Fibroblast of peridontal ligament (primary cell): ENCODE data around the gene KIAA1586.
"Not testable (repeated sequence)": the region's sequence is repeated elsewhere in the genome, so short reads cannot be mapped to it uniquely, and the experiment has no call there.

Source experiments
- DNase-seq: peaks from one replicate; pipeline ENCODE4 v3.0.0-alpha.2; 2010; ENCODE audit errors: extremely low read depth

Gene KIAA1586, protein sequence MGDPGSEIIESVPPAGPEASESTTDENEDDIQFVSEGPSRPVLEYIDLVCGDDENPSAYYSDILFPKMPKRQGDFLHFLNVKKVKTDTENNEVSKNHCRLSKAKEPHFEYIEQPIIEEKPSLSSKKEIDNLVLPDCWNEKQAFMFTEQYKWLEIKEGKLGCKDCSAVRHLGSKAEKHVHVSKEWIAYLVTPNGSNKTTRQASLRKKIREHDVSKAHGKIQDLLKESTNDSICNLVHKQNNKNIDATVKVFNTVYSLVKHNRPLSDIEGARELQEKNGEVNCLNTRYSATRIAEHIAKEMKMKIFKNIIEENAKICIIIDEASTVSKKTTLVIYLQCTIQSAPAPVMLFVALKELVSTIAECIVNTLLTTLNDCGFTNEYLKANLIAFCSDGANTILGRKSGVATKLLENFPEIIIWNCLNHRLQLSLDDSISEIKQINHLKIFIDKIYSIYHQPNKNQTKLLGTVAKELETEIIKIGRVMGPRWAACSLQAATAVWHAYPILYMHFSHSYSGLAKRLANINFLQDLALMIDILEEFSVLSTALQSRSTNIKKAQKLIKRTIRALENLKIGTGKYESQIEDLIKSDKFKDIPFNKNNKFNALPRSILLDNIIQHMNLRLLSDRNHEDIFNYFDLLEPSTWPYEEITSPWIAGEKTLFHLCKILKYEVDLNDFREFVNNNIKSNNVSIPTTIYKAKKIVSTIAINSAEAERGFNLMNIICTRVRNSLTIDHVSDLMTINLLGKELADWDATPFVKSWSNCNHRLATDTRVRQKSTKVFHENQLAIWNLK

DNA sequence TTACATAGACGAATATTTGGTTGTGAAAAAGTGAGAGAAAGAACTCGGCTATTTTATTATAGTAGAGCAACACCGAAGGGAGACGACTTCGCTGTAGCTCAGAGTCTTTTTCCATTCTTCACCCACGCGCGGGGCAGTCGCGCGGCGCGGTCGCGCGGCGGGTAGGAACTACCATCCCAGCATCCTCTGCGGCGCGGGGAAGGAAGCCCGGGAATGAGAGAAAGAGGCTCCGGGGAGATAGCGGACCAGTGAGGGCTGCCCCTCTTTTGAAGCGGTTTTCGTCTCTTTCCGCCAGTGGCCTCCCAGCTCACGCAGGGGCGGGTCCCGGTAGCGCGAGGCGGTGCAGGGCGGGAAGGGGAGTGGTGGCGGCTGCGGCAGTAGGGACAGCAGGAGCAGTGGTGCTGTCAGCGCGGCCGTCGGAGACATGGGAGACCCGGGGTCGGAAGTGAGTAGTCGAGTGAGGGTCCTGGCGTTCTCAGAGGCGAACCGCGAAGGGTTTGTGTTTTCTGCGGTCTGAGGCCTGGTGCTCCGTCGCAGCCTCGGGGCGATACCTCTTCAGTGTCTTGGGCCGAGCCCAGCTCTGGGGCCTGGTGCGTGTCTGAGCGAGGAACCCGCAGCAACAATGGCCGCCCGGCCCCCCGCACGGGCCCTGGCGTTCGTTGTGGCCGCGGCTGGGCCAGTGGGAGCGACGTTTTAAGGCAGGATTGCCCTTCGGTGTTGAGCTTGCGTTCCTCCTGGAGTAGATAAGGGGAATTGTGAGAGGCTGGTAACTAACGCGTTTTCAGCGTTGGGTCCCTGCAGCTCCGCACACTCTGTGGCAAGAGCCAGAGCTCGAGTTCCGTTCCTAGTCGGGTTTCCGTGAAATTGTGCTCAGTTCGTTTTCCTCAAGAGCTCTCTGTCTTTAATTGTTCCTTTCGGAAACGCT is at the start of gene KIAA1586:
TSS of gene KIAA1586 (plus strand) at position 362 of the 925 bp plus-strand sequence. CDS start at position 425, 63 bp downstream.
- DNase-seq = peak; percentile 82

DNA sequence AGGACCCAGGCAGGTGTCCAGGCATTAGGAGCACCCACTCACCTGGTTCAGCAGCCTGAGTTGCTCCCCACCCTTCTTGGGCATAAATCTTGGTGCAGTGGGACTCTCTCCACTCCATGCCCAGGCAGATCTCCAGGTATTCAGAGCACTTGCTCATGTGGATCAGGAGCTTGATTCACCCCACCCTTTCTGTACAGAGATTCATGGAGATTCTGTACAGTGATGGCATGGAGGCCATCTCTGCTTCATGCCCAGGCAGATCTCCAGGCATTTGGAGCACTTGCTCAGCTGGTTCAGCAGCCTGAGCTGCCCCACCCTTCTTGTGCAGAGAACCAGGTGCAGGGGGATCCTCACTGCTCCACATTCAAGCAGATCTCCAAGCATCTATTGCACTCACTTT is 47.4 kb upstream of the KIAA1586 start:
- no peak for DNase-seq

DNA sequence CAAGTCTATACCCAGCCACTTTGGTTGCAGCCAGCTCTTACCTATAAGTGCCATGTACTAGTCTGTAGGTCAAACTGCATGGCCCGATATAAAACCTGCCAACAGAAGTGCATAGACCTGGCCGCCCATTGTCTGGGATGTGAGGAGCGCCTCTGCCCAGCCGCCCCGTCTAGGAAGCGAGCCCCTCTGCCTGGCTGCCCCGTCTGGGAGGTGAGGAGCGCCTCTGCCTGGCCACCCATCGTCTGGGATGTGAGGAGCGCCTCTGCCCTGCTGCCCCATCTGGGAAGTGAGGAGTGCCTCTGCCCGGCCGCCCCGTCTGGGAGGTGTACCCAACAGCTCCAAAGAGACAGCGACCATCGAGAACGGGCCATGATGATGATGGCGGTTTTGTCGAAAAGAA is 46.7 kb upstream of the KIAA1586 start:
- not testable (repeated sequence) for DNase-seq

DNA sequence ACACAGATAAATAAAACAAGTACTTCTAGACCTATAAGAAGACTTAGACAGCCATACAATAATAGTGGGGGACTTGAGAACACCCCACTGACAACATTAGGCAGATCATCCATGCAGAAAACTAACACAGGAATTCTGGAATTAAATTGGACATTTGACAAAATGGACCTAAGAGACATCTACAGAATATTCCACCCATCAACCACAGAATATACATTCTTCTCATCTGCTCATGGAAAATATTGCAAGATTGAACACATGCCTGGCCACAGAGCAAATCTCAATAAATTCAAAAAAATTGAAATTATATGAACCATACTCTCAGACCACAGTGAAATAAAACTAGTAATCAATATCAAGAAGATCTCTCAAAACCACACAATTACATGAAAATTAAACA is 44.3 kb upstream of the KIAA1586 start:
- DNase-seq = no peak

DNA sequence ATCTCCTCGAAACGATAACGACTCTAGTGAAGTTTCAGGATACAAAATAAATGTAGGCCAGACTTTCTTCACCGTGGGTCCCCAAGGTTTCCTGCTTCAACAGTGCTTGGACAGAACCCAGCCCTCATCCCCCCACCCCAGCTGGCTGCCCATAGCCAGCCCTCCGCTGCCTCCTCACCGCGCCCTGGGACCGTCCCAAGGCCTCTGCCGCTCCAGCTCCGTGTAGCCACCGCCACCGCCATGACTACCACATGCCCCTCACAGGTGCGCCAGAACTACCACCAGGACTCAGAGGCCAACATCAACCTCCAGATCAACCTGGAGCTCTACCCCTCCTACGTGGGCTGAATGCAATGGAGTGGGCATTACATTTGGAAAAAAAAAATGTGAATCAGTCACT is 42.2 kb upstream of the KIAA1586 start:
- DNase-seq = no peak

DNA sequence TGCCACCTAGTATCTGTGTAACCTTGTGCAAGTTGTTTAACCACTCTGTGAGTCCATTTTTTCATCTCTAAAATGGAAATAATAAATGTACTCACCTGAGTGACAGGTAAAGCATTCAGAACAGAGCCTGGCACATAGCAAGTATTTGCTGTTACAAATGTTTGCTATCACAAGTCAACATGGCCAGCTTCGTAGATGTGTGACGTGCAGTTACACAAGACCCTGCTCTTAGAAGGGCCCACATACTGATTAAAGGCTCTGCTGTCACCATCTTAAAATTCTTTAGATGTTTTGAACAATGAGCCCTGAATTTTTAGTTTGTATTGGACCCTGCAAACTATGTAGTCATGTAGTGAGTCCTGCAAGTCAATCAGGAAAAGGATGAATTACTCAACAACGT is 40.4 kb upstream of the KIAA1586 start:
- no peak for DNase-seq

DNA sequence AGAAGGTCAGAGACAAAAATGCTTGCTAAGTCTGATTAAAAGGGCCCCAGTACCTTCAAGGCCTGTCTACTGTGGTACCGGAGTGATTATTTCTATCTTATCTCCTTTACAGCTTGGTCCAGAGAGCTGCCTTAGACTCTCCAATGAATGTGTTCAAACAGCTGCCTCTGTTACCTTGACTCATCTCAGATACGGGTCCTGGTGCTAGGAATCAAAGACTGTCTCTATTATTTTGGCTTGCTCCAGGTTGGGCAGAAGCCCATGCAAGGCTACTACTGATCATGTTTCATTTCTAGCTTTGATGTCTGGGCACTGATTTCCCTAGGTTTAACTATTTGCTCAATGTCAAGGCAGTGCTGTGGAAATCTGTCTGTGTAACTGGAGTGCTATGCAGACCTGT is 38.4 kb upstream of the KIAA1586 start:
- DNase-seq = not testable (repeated sequence)

DNA sequence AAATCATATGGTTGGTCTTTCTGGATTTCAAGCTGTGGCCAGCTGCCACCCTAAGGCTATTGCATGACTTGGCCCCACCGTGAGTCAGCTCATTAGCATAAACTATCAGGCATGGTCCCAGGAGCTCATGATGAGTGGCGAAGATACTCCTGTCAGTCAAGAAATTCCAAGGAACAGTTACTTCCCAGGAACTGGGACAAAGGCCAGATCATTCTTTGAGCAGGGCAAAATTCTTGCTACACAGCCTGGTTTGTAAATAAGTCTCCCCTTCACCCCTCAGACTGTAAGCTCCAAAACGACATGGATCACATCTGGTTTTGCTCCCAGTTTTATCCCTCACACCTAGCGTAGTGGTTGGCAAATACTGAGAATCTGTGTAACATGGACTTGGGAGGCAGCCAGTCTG is 33.0 kb upstream of the KIAA1586 start:
- peak; percentile 90 for DNase-seq

DNA sequence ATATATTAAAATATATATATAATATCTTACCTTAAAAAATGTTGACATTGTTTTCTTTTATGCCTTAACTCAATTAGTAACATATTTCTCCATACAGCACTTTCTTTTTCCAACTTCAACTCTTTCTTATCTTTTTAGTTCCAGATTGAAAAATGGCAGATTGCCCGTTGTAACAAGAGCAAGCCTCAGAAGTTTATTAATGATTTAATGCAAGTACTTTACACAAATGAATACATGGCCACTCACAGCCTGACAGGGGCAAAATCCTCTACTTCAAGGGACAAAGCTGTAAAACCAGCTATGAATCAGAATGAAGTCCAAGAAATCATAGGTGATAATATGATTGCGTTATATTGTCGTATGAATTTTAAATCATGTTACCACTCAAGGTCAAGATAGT is 29.4 kb upstream of the KIAA1586 start:
- DNase-seq = no peak

DNA sequence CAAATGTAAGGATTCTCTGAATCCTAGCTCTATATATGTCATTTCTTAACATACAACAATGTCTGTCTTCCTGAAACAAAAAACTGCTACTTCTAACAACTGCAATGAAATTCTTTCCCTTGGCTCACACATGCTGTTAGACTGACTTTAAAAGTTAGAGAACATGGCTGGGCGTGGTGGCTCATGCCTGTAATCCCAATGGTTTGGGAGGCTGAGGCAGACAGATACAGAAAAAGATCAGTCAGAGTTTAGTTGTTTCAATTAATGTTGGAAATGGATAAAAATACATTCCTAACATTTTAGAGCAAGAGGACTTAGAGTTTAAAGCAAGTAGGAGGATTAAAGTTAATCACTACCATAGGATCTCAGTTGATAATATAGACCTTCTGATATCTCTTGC is 28.7 kb upstream of the KIAA1586 start:
- no peak for DNase-seq

DNA sequence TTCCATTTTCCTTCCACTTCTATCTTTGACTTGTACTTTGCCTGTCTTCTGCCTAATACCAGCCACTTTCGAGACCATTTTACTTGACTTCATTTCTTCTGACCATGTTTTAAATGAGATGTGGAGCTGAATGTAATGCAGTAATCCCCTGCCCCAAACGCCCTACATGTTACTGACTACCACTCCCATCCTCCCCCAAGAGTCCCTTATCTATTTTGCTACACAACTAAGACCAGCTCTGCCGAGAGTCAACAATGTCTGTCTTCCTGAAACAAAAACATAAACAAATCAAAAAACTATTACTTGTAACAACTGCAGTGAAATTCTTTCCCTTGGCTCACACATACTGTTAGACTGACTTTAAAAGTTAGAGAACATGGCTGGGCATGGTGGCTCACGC is 27.1 kb upstream of the KIAA1586 start:
- DNase-seq = no peak

DNA sequence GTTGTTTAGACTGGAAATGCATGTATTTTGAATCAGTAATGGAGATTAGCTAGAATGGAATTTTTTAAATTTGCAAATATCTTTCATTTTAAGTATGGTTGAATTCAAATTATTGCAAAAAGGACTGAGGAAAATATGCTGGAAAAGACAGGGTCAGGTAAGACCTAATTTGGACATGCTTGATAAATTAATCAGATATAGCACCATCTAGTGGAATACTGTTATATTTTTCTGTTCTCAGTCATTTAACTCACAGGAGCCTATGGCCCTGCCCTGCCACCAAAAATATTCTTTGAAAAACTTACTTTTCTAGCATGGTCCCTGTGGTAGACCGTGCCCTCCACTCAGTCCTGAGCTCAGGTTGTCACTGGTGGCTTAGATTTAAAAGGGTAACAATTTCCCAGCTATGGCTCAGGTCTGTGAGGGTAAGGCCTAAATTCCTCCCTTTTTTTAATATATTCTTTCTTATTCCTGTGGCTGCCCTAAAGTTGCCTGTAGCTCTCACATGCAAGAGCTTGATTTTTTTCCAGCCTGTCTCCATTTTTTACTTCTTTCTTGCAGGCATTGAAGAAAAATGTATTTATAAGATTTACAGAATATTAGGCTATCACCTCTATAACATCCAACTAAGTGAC is 25.3 kb upstream of the KIAA1586 start:
- peak; percentile 78 for DNase-seq

DNA sequence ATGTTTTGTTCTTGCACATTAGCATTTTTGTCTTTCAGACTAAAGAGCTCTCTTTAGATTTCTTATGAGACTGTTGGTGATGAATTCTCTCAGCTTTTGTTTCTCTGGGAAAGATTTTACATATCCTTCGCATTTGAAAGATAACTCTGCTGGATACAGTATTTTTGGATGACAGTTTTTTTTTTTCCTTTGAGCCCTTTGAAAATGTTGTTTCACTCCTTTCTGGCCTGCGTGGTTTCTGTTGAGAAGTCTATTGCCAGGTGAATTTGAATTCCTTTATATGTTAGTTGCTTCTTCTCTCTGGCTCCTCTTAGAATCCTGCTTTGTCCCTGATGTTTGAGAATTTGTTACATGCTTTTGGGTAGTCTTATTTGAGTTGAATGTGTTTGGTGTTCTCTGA is 22.2 kb upstream of the KIAA1586 start:
- DNase-seq = no peak

DNA sequence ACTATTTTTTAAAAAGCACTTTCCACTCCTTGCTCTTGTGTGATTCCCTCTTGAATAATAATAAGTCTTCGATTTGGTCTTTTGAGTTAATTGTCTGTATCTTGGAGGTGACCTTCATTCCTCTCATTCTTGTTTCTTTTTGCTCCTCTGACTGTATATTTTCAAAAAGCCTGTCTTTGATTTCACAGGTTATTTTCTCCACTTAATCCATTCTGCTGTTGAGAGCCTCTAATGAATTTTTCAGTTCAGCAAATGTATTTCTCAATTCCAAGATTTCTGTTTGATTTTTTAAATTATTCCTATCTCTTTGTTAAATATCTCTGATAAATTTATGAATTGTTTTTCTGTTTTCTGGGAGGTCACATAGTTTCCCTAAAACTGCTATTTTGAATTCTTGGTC is 21.7 kb upstream of the KIAA1586 start:
- no peak for DNase-seq

DNA sequence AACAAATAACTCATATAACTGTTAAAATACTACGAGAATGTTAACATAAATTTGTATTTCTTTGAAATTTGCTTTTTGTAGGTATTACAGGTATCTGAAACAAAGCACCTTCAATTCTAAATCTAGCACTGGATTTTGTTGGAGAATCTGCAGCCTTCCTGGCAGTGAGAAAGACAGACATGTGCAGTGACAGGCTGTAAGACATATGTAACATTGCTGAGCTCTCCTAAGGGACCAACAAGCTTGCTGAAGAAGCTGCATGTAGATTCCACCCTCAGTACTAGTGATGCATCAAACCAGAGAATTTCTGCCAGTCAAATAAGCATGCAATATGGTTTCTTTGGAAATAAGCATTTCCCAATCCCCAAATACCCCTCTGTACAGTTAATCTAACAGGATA is 20.5 kb upstream of the KIAA1586 start:
- DNase-seq = no peak

DNA sequence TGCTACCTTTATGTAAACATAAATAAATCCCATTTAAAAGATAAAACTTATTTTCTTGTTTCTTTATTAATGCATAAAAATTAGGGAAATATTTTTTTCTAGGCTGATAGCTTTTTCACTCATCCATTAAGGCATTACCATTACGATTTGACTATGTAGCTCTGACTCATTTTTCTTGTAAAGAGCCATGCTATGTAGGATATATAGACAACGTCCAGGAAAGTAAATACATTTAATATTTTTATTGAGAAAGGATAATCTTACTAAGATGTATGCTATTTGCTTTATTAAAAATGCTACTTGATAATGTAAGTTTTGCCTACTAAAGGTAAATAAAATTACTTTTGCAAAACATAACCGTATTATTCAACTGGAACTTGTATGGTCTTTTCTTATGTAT is 19.2 kb upstream of the KIAA1586 start:
- no peak for DNase-seq

DNA sequence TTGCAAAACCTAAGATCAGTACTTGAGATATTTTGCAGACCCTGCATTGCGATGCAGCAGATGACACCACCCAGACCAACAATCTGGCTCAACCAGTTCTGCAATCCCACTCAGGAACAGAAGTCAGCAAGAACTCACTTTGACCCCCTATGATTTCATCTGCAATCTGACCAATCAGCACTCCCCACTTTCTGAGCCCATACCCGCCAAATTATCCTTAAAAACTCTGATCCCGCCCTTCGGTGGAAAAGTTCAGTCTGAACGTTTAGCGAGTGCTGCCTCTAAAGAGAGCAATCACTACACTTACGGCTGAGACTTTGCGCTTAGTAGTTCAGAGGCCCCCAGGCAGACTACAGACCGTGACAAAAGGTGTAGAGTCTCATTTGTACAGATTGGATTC is 17.3 kb upstream of the KIAA1586 start:
- no peak for DNase-seq

DNA sequence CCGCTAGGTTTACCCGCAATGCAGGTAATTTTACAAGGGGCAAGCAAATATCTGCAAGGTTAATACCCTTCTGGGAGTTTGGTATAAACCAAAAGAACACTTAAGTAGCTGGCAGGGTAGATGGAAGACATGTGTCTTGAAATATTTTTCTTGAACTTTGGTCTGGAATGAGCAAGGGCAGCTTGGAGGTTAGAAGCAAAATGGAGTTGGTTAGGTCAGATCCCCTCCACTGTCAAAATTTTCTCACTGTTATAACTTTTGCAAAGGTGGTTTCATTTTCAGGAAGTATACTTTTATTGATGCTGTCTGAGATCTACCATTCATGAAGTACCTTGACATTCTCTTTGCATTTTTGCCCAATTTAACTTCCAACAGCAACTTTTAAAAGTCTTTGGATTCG is 13.3 kb upstream of the KIAA1586 start:
- DNase-seq = no peak

DNA sequence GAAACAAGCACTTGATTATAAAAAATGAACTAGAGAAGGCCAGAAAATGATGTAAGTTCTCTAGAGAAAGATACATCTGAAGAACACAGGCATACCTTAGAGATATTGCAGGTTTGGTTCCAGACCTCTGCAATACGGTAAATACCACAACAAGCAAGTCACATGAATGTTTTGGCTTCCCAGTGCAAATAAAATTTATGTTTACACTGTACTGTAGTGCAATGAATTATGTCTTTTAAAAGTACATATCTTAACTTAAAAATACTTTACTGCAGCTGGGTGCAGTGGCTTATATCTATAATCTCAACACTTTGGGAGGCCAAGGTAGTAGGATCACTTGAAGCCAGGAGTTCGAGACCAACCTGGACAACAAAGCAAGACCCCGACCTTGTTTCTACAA is 10.9 kb upstream of the KIAA1586 start:
- DNase-seq = no peak

DNA sequence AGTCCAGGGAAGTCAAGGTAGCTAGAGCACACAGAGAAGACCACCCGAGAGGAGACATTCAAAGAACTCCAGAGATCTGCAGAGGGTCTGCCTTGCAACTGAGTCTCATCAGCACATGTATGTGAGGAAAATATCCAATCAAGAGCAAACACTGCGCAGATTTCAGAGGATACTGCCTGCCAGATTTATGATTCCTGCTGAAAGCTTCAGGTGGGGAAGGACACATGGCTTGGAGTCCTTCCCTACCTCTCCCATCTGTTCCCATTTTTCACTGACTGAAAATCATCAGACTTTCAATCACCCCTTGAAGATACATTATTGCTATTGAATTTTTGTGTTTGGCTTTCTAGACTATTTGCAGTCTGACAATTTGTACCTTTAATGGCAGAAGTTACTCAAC is 7.6 kb upstream of the KIAA1586 start:
- DNase-seq = no peak

DNA sequence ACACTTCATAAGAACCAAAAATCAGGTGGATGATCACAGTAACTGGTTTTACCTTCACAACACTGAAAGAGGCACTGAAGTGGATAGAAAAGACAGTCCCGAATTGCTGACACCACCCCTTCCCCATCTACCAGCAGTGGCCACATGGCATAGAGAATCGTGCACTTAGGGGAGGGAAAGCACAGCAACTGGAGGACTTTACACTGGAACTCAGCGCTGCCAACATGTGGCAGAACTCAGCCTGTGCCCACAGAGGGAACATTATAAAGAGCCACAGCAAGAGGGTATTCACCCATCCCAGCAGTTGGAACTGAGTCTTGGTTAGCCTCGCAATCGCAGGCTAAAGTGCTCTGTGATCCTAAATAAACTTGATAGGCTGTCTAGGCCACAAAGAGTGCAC is 6.5 kb upstream of the KIAA1586 start:
- DNase-seq = no peak

DNA sequence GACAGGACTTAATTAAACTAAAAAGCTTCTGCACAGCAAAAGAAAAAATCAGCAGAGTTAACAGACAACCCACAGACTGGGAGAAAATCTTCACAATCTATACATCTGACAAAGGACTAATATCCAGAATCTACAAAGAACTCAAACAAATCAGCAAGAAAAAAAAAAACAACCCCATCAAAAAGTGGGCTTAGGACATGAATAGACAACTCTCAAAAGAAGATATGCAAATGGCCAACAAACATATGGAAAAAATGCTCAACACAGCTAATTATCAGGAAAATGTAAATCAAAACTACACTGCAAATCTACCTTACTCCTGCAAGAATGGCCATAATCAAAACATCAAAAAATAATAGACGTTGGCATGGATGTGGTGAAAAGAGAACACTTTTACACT is 2.4 kb upstream of the KIAA1586 start:
- DNase-seq = not testable (repeated sequence)
